Measurements from ENCODE around the gene VPS37D. TPM values are rescaled to one million over a fixed set of nuclear protein-coding genes. Genes with fewer than 3 reads are reported as not detected.

Gene VPS37D
- total RNA-seq, 2 donors from 2014 or later, result 0.62 to 2.0 TPM

DNA sequence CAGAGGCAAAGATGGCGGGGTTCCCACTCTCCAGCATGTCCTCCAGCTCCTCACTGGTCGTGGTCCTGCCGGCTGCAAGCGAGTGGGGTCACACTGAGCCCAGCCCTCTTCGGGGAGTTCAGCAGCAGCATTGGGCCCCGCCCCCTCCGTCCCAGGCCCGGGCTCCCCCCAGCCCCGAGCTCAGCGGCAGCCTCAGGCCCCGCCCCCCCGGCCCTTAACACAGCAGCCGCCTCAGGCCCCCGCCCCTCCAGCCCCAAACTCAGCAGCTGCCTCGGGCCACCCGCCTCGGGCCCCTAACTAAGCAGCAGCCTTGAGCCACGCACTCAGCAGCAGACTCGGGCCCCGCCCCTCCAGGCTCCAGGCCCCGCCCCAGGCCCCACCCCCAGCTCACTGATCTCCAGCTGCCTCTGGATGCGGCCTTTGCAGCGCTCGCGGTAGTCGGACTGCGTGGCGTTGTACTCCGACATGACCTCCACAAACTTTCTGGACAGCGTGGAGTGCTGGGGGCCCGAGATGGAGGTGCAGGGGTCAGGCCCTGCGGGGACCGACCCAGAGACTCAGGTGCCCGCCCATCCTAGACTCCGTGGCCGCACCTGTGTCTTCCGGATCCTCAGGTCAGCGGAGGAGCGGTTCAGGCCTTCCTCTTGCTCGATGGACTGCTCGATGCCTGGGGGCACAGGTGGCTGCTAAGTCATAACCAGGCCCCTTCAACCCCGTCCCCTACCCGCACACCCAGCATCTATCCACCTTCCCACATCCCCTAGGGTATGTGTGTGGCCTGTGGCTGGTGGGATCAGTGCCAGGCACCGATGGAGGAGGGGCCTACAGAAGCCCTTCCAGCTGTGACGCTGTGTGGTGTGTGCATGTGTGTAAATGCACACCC is 36.4 kb downstream of the VPS37D start:
- Histone ChIP-seq H3K27ac (no peak overlapping the region), H3K27me3 (no peaks in the 10 kb centered on the region), H3K9ac (ENCODE audit: low read depth in 2 of 2, low read length in 2 of 2) (peak overlapping the region in 1 of 2 donors; percentile 51), H3K4me3 (peak overlapping the region; percentile 24), H3K36me3 (no peaks in the 10 kb centered on the region), H3K4me1 (no peaks in the 10 kb centered on the region), H3K9me3 (no peaks in the 10 kb centered on the region)
- intact Hi-C loops (cut with DNase I), result no loop called here
- TF ChIP-seq, protein P1, sequence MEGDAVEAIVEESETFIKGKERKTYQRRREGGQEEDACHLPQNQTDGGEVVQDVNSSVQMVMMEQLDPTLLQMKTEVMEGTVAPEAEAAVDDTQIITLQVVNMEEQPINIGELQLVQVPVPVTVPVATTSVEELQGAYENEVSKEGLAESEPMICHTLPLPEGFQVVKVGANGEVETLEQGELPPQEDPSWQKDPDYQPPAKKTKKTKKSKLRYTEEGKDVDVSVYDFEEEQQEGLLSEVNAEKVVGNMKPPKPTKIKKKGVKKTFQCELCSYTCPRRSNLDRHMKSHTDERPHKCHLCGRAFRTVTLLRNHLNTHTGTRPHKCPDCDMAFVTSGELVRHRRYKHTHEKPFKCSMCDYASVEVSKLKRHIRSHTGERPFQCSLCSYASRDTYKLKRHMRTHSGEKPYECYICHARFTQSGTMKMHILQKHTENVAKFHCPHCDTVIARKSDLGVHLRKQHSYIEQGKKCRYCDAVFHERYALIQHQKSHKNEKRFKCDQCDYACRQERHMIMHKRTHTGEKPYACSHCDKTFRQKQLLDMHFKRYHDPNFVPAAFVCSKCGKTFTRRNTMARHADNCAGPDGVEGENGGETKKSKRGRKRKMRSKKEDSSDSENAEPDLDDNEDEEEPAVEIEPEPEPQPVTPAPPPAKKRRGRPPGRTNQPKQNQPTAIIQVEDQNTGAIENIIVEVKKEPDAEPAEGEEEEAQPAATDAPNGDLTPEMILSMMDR (IDR thresholded peaks at IDR 0.05), result no peak
- DNase-seq, result peak; percentile 71

GRCh38 chr7:73704640-73705550 is 37.3 kb downstream of the VPS37D start:
- no peak for DNase-seq
- no peaks in the 10 kb centered on the region for H3K9me3 ChIP-seq
- H3K27me3 ChIP-seq, result no peaks in the 10 kb centered on the region
- intact Hi-C loops (cut with DNase I), result no loop called here
- no peak overlapping the region for H3K27ac ChIP-seq
- TF ChIP-seq, protein P1 (IDR thresholded peaks at IDR 0.05), result no peak
- H3K36me3 ChIP-seq, result no peaks in the 10 kb centered on the region
- H3K9ac ChIP-seq (ENCODE audit: low read depth in 2 of 2, low read length in 2 of 2), result peak overlapping the region in 1 of 2 donors; percentile 51
- no peak overlapping the region for H3K4me3 ChIP-seq
- no peaks in the 10 kb centered on the region for H3K4me1 ChIP-seq

- no peak overlapping the region for H3K27ac ChIP-seq
- no peaks in the 10 kb centered on the region for H3K9me3 ChIP-seq
- TF ChIP-seq, protein P1 (IDR thresholded peaks at IDR 0.05), result no peak
- no peaks in the 10 kb centered on the region for H3K27me3 ChIP-seq
- no peak overlapping the region for H3K4me3 ChIP-seq
- no peaks in the 10 kb centered on the region for H3K4me1 ChIP-seq
- DNase-seq, result no peak
- intact Hi-C loops (cut with DNase I), result no loop called here
- H3K9ac ChIP-seq (ENCODE audit: low read depth in 2 of 2, low read length in 2 of 2), result peak overlapping the region in 1 of 2 donors; percentile 9
- H3K36me3 ChIP-seq, result no peaks in the 10 kb centered on the region
These were observed 37.9 kb downstream of the VPS37D start for GRCh38 chr7:73705551-73705920.

DNA sequence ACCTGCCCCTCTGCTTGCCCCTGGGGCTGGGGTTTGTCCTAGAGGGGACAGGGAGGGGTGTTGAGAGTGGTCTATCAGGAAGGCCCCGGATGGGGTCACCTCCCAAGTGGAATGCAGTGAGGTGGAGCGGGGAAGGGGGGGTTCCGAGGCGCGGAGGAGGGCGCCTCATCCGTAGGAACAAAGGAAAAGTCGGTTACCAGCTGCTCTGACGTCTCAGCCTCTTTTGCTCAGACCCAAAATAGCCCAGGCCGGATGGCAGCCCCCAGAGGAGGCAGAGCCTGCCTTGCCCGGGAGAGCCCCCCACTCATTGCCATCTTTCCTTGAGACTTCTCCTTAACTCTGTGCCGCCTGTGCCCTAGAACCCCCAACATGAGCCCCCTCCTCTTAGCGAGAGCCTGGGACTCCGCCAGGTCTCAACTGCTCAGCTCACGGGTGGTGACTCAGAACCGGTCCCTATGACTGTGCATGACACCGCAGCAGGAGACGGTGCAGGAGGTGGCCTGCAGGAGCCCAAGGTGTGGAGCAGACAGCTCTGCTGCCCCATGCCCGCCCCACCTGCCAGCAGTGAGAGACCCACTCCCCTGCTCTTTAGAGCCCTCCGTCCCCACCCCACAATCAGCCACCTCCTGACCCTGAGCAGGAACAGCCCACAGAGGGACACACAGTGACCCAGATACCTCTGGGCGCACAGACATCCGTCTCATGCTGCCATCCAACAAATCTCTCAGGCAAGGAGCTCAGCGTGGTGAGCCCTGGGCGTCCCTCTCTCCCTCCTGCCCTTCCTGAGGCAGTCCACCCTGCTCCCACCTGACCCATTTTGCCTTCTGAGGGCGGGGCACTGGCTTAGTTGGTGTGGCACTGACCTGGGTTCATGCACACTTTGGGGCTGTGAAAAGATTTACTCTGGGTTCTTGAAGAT is 38.8 kb downstream of the VPS37D start:
- DNase-seq, result no peak
- H3K4me3 ChIP-seq, result no peak overlapping the region
- no peaks in the 10 kb centered on the region for H3K27me3 ChIP-seq
- H3K9me3 ChIP-seq, result no peaks in the 10 kb centered on the region
- H3K9ac ChIP-seq (ENCODE audit: low read depth in 2 of 2, low read length in 2 of 2), result peak overlapping the region; percentile 9 to 23
- H3K4me1 ChIP-seq, result no peaks in the 10 kb centered on the region
- H3K36me3 ChIP-seq, result no peaks in the 10 kb centered on the region
- TF ChIP-seq, protein P1 (IDR thresholded peaks at IDR 0.05), result no peak
- H3K27ac ChIP-seq, result no peak overlapping the region
- intact Hi-C loops (cut with DNase I), result no loop called here

Data from colonic mucosa (tissue), 4 donors.